Measurements from ENCODE around the gene POM121L2. TPM values are rescaled to one million over a fixed set of nuclear protein-coding genes. Genes with fewer than 3 reads are reported as not detected.

Gene POM121L2
- total RNA-seq, 1 experiment from 2014 or later: not detected

GRCh38 chr6:27334141-27334540 is 22.1 kb upstream of the POM121L2 start:
- H3K4me3 Mint-ChIP-seq (ENCODE audit: low read depth, unreplicated experiment): no peak overlapping the region
- peaks cover 3% of the 10 kb centered on the region for H3K9me3 Mint-ChIP-seq (ENCODE audit: low read depth, unreplicated experiment)
- intact Hi-C loops (cut with micrococcal nuclease; ENCODE audit: unreplicated experiment): no loop called here
- H3K27me3 Mint-ChIP-seq (ENCODE audit: unreplicated experiment): no peaks in the 10 kb centered on the region
- no peak for TF ChIP-seq CTCF (IDR thresholded peaks at IDR 0.05; ENCODE audit: unreplicated experiment)
- no TSS peak for BruUV-seq (replicated peaks)
- no peak for DNase-seq
- H3K4me1 Mint-ChIP-seq (ENCODE audit: low read depth, unreplicated experiment): peaks cover 9% of the 10 kb centered on the region
- CTCF ChIA-PET: no interaction called here
- no peak overlapping the region for H3K27ac Mint-ChIP-seq (ENCODE audit: unreplicated experiment)
- H3K36me3 Mint-ChIP-seq (ENCODE audit: insufficient read depth, unreplicated experiment): peaks cover 6% of the 10 kb centered on the region

GRCh38 chr6:27333642-27334040 is 21.6 kb upstream of the POM121L2 start:
- CTCF ChIA-PET: interaction anchor here (0.5 kb wide), 1 partner anchor 190 kb away, joined by 6 read pairs; no protein-coding TSS in a partner anchor
- Mint-ChIP-seq H3K9me3 (ENCODE audit: low read depth, unreplicated experiment) (peaks cover 3% of the 10 kb centered on the region), H3K4me3 (ENCODE audit: low read depth, unreplicated experiment) (peak overlapping the region; percentile 80), H3K27me3 (ENCODE audit: unreplicated experiment) (no peaks in the 10 kb centered on the region), H3K27ac (ENCODE audit: unreplicated experiment) (no peak overlapping the region), H3K4me1 (ENCODE audit: low read depth, unreplicated experiment) (peaks cover 9% of the 10 kb centered on the region), H3K36me3 (ENCODE audit: insufficient read depth, unreplicated experiment) (peaks cover 6% of the 10 kb centered on the region)
- no peak for TF ChIP-seq CTCF (IDR thresholded peaks at IDR 0.05; ENCODE audit: unreplicated experiment)
- BruUV-seq (replicated peaks): no TSS peak
- intact Hi-C loops (cut with micrococcal nuclease; ENCODE audit: unreplicated experiment): no loop called here
- DNase-seq: no peak

GRCh38 chr6:27332692-27333641 is 20.9 kb upstream of the POM121L2 start:
- Mint-ChIP-seq H3K4me1 (ENCODE audit: low read depth, unreplicated experiment) (peaks cover 9% of the 10 kb centered on the region), H3K36me3 (ENCODE audit: insufficient read depth, unreplicated experiment) (peaks cover 6% of the 10 kb centered on the region), H3K27me3 (ENCODE audit: unreplicated experiment) (no peaks in the 10 kb centered on the region), H3K9me3 (ENCODE audit: low read depth, unreplicated experiment) (peaks cover 3% of the 10 kb centered on the region), H3K27ac (ENCODE audit: unreplicated experiment) (peak overlapping the region; percentile 97), H3K4me3 (ENCODE audit: low read depth, unreplicated experiment) (peak overlapping the region; percentile 80)
- BruUV-seq (replicated peaks): no TSS peak
- intact Hi-C loops (cut with micrococcal nuclease; ENCODE audit: unreplicated experiment): no loop called here
- DNase-seq: peak; percentile 41
- CTCF ChIA-PET: interaction anchor here (0.5 to 0.6 kb wide), 2 partner anchors 189 to 454 kb away, joined by 3 to 6 read pairs; no protein-coding TSS in a partner anchor
- TF ChIP-seq CTCF (IDR thresholded peaks at IDR 0.05; ENCODE audit: unreplicated experiment): no peak

- no peaks in the 10 kb centered on the region for H3K4me1 Mint-ChIP-seq (ENCODE audit: low read depth, unreplicated experiment)
- intact Hi-C loops (cut with micrococcal nuclease; ENCODE audit: unreplicated experiment): no loop called here
- CTCF ChIA-PET: no interaction called here
Measured at GRCh38 chr6:27327023-27327738, 15.1 kb upstream of the POM121L2 start.

More at GRCh38 chr6:27327023-27327738, 15.1 kb upstream of the POM121L2 start:
- Mint-ChIP-seq H3K9me3 (ENCODE audit: low read depth, unreplicated experiment) (no peaks in the 10 kb centered on the region), H3K36me3 (ENCODE audit: insufficient read depth, unreplicated experiment) (no peaks in the 10 kb centered on the region), H3K27me3 (ENCODE audit: unreplicated experiment) (no peaks in the 10 kb centered on the region), H3K27ac (ENCODE audit: unreplicated experiment) (no peak overlapping the region), H3K4me3 (ENCODE audit: low read depth, unreplicated experiment) (no peak overlapping the region)
- DNase-seq: no peak
- no peak for TF ChIP-seq CTCF (IDR thresholded peaks at IDR 0.05; ENCODE audit: unreplicated experiment)
- BruUV-seq (replicated peaks): no TSS peak
